Measurements from ENCODE around the gene SLC11A1.

DNA sequence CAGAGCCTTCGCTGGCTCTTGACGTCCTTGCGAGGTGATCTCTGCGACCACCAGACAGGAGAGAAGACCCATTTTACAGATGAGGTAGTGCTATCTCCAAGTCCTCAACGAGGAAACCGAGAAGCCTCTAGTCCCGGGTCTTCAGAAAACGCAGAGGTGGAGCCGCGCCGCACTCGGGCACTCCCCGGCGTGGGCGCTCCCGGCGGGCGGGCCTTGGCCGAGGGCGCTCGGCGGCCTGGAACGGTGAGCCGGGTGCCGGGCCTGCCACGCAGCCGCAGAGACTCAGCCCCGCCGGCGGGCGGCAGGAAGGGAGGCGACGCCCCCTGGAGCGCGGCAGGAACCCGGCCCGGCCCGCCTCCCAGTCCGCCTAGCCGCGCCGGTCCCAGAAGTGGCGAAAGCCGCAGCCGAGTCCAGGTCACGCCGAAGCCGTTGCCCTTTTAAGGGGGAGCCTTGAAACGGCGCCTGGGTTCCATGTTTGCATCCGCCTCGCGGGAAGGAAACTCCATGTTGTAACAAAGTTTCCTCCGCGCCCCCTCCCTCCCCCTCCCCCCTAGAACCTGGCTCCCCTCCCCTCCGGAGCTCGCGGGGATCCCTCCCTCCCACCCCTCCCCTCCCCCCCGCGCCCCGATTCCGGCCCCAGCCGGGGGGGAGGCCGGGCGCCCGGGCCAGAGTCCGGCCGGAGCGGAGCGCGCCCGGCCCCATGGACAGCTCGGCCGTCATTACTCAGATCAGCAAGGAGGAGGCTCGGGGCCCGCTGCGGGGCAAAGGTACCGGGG lies 17.5 kb downstream of the SLC11A1 start, which contains the start of gene CTDSP1:
- TF ChIP-seq, protein P1, sequence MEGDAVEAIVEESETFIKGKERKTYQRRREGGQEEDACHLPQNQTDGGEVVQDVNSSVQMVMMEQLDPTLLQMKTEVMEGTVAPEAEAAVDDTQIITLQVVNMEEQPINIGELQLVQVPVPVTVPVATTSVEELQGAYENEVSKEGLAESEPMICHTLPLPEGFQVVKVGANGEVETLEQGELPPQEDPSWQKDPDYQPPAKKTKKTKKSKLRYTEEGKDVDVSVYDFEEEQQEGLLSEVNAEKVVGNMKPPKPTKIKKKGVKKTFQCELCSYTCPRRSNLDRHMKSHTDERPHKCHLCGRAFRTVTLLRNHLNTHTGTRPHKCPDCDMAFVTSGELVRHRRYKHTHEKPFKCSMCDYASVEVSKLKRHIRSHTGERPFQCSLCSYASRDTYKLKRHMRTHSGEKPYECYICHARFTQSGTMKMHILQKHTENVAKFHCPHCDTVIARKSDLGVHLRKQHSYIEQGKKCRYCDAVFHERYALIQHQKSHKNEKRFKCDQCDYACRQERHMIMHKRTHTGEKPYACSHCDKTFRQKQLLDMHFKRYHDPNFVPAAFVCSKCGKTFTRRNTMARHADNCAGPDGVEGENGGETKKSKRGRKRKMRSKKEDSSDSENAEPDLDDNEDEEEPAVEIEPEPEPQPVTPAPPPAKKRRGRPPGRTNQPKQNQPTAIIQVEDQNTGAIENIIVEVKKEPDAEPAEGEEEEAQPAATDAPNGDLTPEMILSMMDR (tag by site-specific recombination; IDR thresholded peaks at IDR 0.05): no peak
- no peak for TF ChIP-seq ZEB2 (tag by site-specific recombination; IDR thresholded peaks at IDR 0.05)
- TF ChIP-seq YY1 (tag by site-specific recombination; IDR thresholded peaks at IDR 0.05): 0 out of 2 replicates have a peak, but pooled peaks have one; percentile 33
- no peak for TF ChIP-seq ZNF530 (tag by site-specific recombination; IDR thresholded peaks at IDR 0.05; ENCODE audit: low read depth)
- no peak for TF ChIP-seq ZBTB1 (tag by site-specific recombination; IDR thresholded peaks at IDR 0.05)
- TF ChIP-seq ZNF600 (tag by site-specific recombination; IDR thresholded peaks at IDR 0.05): peak; percentile 71; the same call in 1 of the 2 replicates
